GM12874 (cell line): Measurements from ENCODE around the gene BCAS3.

Source experiments
- TF ChIP-seq, protein P1 (sequence below): IDR thresholded peaks from 2 replicates; pipeline ENCODE4 v1.5.1; 2011; ENCODE audit warnings: low read depth, mild to moderate bottlenecking, control low read depth, low read length, moderate library complexity; ENCODE audit not compliant: insufficient read depth

The BCAS3 gene

DNA sequence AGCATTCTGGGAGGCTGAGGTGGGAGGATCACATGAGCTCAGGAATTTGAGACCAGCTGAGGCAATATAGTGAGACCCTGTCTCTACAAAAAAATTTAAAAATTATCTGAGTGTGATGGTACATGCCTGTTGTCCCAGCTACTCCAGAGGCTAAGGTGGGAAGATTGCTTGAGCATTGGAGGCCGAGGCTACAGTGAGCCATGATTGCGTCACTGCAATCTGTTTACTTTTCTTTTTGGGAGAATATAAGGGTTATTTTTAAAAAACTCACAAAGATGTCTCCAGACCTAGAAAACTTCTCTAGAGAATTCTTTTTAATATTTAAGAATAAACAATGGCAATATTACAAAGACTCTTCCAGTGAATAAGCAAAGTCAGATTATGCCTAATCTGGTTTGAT lies 226.9 kb downstream of the BCAS3 start:
- TF ChIP-seq, protein P1, sequence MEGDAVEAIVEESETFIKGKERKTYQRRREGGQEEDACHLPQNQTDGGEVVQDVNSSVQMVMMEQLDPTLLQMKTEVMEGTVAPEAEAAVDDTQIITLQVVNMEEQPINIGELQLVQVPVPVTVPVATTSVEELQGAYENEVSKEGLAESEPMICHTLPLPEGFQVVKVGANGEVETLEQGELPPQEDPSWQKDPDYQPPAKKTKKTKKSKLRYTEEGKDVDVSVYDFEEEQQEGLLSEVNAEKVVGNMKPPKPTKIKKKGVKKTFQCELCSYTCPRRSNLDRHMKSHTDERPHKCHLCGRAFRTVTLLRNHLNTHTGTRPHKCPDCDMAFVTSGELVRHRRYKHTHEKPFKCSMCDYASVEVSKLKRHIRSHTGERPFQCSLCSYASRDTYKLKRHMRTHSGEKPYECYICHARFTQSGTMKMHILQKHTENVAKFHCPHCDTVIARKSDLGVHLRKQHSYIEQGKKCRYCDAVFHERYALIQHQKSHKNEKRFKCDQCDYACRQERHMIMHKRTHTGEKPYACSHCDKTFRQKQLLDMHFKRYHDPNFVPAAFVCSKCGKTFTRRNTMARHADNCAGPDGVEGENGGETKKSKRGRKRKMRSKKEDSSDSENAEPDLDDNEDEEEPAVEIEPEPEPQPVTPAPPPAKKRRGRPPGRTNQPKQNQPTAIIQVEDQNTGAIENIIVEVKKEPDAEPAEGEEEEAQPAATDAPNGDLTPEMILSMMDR = no peak

GRCh38 chr17:60905709-60906108 lies 228.1 kb downstream of the BCAS3 start:
- TF ChIP-seq, protein P1 = no peak

DNA sequence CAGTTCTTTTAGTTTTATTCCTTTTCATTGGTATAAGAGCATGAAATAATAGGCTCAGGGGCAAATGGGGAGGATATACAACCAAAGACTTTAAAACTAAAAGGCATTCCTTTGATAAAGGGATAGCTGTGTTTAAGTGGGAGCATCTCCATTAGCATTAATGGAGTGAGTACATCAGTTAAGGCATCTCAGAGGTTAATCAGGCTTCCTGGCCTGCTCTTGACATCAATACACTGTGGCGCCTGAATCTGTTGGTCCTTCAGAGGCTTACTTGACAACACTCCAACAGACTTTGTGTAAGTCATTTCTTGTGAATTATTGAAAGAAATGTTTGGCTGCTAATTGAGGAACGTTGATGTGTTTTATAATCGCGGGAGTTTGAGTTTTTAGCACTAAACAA lies 230.7 kb downstream of the BCAS3 start:
- TF ChIP-seq, protein P1 = no peak

GRCh38 chr17:60909405-60909804 lies 231.8 kb downstream of the BCAS3 start:
- TF ChIP-seq, protein P1 = no peak

DNA sequence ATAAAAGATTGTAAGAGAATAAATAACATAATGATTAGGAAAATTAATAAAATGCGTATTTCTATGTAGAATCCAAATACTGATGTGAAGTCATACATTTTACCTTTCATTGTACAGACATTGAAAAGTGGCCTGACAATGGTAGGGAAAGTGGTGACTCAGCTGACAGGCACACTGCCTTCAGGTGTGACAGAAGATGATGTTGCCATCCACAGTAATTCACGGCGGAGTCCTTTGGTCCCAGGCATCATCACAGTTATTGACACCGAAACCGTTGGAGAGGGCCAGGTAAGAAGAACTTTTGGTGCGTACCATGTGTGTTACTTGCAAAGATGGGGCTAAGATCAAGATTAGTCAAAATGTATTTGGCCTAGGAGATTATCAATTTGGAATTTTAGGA lies 232.8 kb downstream of the BCAS3 start:
- TF ChIP-seq, protein P1 = no peak

DNA sequence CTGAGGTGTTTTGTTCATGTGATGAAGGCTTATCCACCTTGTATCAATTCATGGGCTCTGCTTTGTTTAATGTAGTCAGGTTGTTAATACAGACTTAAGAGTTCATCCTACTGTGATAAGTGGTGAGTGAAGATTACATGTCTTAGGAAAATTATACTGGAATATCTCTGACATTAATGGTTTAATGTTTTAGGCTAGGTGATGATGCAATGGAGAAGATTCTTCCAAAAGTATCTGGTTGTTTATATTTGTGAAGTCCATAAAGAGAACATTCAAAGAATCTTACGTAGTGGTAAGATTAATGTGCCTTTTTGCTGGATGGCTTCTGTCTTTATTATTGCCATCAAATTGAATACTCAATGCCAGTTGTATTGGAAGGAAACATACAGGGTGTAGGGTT lies 236.4 kb downstream of the BCAS3 start:
- TF ChIP-seq, protein P1 = no peak

- TF ChIP-seq, protein P1 = no peak
Observed at GRCh38 chr17:60916043-60916442, 238.4 kb downstream of the BCAS3 start.

DNA sequence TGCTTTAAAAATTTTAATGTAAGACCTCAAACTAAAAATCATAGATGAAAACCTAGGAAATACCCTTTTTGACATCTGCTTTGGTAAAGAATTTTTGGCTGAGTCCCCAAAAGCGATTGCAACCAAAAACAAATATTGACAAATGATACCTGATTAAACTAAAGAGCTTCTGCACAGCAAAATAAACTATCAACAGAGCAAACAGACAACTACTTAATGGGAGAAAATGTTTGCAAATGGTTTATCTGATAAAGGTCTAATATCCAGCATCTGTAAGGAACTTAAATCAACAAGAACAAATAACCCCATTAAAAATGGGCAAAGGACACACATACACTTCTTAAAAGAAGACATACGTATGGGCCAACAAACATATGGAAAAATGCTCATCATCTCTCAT lies 242.5 kb downstream of the BCAS3 start:
- TF ChIP-seq, protein P1 = no peak
